RWPE2 (cell line): ENCODE data around the gene NUDC.
"Not testable (repeated sequence)": the region's sequence is repeated elsewhere in the genome, so short reads cannot be mapped to it uniquely, and the experiment has no call there.

Experiments used
- ATAC-seq: fragments of 200-7000 bp; cut with Tn5 transposase; 3 replicates; pipeline ENCODE4 v1.9.1; 2021; ENCODE audit warnings: low read depth
- DNase-seq: peaks from one replicate; pipeline ENCODE4 v3.0.0-alpha.2; 2020; ENCODE audit warnings: low spot score
- H3K27ac ChIP-seq: fragments of 450-650 bp; 2 replicates; pipeline ENCODE4 v1.5.1; 2017; ENCODE audit warnings: mild to moderate bottlenecking; ENCODE audit not compliant: poor library complexity, severe bottlenecking
- H3K27me3 ChIP-seq: fragments of 250-450 bp; sonication (Bioruptor Pico); 2 replicates; pipeline ENCODE4 v1.5.1; 2021; ENCODE audit warnings: mild to moderate bottlenecking, moderate library complexity; ENCODE audit not compliant: insufficient read depth, poor library complexity, severe bottlenecking
- H3K36me3 ChIP-seq: fragments of 250-450 bp; sonication (Bioruptor Pico); 2 replicates; pipeline ENCODE4 v1.5.1; 2020; ENCODE audit warnings: low read depth, mild to moderate bottlenecking, moderate library complexity
- H3K4me1 ChIP-seq: fragments of 250-450 bp; sonication (Bioruptor Pico); 2 replicates; pipeline ENCODE4 v1.5.1; 2021; ENCODE audit warnings: mild to moderate bottlenecking, moderate library complexity; ENCODE audit not compliant: insufficient read depth, poor library complexity, severe bottlenecking
- H3K4me3 ChIP-seq: fragments of 250-450 bp; sonication (Bioruptor Pico); 2 replicates; pipeline ENCODE4 v1.5.1; 2021; ENCODE audit warnings: mild to moderate bottlenecking, moderate library complexity; ENCODE audit not compliant: severe bottlenecking
- H3K9me3 ChIP-seq: fragments of 250-450 bp; sonication (Bioruptor Pico); 2 replicates; pipeline ENCODE4 v1.5.1; 2021; ENCODE audit warnings: mild to moderate bottlenecking, moderate library complexity; ENCODE audit not compliant: severe bottlenecking
- TF ChIP-seq, protein P1 (sequence below): fragments of 450-650 bp; IDR thresholded peaks from one replicate; pipeline ENCODE4 v1.5.1; 2017; ENCODE audit warnings: mild to moderate bottlenecking, moderate library complexity; ENCODE audit not compliant: poor library complexity, severe bottlenecking

The NUDC gene

DNA sequence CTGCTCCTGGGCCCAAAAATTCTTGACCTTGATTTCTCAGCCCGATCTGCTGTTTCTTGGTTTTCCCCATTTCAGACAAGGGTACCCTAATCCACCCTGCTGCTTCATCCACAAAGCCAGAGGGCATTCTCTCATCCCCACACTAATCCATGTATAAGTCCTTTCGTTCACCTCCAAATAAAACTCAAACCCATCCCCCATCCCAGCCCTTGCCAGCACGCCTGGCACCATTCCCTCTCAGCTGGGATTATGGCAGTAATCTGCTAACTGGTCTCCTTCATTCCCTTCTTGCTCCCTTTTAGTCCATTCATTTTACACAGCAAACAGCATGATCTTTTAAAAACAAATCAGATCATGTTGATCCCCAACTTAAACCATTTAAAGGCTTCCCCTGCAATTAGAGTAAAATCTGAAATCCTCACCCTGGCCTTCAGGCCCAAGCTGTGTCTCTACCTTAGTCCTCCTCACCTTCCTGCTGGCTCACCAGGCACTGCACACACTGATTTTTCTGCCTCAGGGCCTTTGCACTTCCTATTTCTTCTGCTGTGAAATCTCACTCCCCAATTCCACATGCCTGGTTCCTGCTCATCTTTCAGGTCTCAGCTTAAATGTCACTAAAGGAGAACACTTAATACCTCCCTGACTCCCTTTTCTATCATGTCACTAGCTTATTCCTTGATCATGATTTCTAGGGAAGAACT lies 59.8 kb downstream of the NUDC start:
- no peaks in the 10 kb centered on the region for H3K9me3 ChIP-seq
- no peaks in the 10 kb centered on the region for H3K36me3 ChIP-seq
- H3K27ac ChIP-seq, result no peak overlapping the region
- no peaks in the 10 kb centered on the region for H3K27me3 ChIP-seq
- no peak for DNase-seq
- TF ChIP-seq, protein P1, sequence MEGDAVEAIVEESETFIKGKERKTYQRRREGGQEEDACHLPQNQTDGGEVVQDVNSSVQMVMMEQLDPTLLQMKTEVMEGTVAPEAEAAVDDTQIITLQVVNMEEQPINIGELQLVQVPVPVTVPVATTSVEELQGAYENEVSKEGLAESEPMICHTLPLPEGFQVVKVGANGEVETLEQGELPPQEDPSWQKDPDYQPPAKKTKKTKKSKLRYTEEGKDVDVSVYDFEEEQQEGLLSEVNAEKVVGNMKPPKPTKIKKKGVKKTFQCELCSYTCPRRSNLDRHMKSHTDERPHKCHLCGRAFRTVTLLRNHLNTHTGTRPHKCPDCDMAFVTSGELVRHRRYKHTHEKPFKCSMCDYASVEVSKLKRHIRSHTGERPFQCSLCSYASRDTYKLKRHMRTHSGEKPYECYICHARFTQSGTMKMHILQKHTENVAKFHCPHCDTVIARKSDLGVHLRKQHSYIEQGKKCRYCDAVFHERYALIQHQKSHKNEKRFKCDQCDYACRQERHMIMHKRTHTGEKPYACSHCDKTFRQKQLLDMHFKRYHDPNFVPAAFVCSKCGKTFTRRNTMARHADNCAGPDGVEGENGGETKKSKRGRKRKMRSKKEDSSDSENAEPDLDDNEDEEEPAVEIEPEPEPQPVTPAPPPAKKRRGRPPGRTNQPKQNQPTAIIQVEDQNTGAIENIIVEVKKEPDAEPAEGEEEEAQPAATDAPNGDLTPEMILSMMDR, result no peak
- no peak for ATAC-seq
- H3K4me3 ChIP-seq, result no peak overlapping the region
- no peaks in the 10 kb centered on the region for H3K4me1 ChIP-seq

DNA sequence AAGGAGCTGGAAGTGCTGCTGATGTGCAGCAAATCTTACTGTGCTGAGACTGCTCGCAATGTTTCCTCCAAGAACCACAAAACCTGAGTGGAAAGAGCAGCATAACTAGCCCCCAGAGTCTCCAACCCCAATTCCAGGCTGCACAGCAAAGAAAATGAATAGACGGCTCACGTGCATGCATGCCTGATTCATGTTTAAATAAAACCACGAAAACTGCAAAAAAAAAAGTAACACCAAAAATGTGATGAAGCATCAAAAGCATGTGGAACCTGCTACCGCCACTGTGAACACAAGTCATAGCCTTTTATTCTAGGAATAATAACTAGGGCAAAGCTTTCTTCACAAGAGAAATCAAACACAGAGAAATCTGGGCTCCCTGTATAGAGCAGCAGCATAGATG lies 62.3 kb downstream of the NUDC start:
- TF ChIP-seq, protein P1, result no peak

DNA sequence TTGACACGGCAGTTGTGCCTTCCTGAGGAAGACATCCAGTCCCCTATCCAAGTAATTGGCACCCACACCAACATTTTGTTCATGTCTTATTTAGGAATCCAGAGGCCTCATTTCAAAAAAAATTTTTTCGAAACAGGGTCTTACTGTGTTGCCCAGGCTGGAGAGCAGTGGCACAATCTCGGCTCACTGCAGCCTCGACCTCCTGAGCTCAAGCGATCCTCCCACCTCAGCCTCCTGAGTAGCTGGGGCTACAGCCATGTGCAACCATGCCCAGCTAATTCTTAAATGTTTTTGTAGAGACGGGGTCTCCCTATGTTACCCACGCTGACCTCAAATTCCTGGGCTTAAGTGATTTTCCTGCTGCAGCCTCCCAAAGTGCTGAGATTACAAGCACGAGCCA lies 62.7 kb downstream of the NUDC start:
- Histone ChIP-seq H3K9me3 (no peaks in the 10 kb centered on the region), H3K4me1 (no peaks in the 10 kb centered on the region), H3K36me3 (no peaks in the 10 kb centered on the region), H3K4me3 (no peak overlapping the region), H3K27me3 (no peaks in the 10 kb centered on the region), H3K27ac (no peak overlapping the region)
- ATAC-seq, result no peak
- TF ChIP-seq, protein P1, result no peak
- no peak for DNase-seq

More for the DNA sequence above, 62.3 kb downstream of the NUDC start:
- no peaks in the 10 kb centered on the region for H3K27me3 ChIP-seq
- ATAC-seq, result no peak
- no peak overlapping the region for H3K27ac ChIP-seq
- H3K36me3 ChIP-seq, result no peaks in the 10 kb centered on the region
- DNase-seq, result no peak
- no peaks in the 10 kb centered on the region for H3K9me3 ChIP-seq
- no peaks in the 10 kb centered on the region for H3K4me1 ChIP-seq
- H3K4me3 ChIP-seq, result no peak overlapping the region

DNA sequence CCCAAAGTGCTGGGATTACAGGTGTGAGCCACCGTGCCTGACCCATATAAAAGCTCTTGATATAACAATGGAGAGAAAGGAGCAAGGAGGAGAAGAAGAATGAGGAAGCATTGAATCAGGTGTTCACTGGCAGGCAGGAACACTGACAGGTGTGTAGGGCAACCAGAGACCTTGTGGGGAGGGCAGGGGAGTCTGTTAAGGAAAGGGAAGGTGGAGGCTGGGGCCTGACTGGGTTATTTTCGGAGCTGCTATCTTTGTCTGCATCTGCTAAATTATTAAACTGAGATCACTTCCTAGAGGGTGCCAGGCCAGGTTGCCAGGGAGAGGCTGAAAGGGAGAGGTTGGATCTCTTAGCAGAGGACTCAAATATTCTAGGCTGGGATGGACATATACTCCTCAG lies 65.1 kb downstream of the NUDC start:
- H3K27ac ChIP-seq, result no peak overlapping the region

DNA sequence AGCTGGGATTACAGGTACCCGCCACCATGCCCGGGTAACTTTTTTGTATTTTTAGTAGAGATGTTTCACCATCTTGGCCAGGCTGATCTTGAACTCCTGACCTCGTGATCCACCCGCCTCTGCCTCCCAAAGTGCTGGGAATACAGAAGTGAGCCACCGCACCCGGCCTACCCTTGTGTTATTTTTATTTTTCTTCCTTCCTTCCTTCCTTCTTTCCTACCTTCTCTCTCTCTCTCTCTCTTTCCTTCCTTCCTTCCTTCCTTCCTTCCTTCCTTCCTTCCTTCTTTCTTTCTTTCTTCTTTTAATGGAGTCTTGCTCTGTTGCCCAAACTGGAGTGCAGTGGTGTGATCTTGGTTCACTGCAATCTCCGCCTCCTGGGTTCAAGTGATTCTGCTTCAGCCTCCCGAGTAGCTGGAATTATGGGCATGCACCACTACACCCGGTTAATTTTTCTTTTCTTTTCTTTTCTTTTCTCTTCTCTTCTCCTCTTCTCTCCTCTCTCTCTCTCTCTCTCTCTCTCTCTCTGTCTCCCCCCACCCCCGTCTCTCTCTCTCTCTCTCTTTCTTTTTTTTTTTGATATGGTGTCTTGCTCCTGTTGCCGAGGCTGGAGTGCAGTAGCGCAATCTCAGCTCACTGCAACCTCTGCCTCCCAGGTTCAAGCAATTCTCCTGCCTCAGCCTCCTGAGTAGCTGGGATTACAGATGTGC lies 68.0 kb downstream of the NUDC start:
- H3K27me3 ChIP-seq, DNase-seq, H3K9me3 ChIP-seq, H3K36me3 ChIP-seq, H3K4me3 ChIP-seq, H3K27ac ChIP-seq, ATAC-seq: not testable (repeated sequence)
- peaks cover 16% of the 10 kb centered on the region for H3K4me1 ChIP-seq

More for the DNA sequence above, 65.1 kb downstream of the NUDC start:
- H3K27me3 ChIP-seq, result no peaks in the 10 kb centered on the region
- H3K4me3 ChIP-seq, result no peak overlapping the region
- H3K9me3 ChIP-seq, result no peaks in the 10 kb centered on the region
- H3K36me3 ChIP-seq, result no peaks in the 10 kb centered on the region
- TF ChIP-seq, protein P1, result no peak
- DNase-seq, result no peak
- no peak for ATAC-seq
- peaks cover 14% of the 10 kb centered on the region for H3K4me1 ChIP-seq
